Right lobe of liver (tissue), 6 donors: ENCODE results near the gene UNC13D. TPM values are rescaled to one million over a fixed set of nuclear protein-coding genes. Genes with fewer than 3 reads are reported as not detected.

ENCODE experiments used
- ATAC-seq, 4 donors: fragments of 200-7000 bp; cut with Tn5 transposase; one replicate each; pipeline ENCODE4 v1.9.1; 2020; ENCODE audit warnings: mild to moderate bottlenecking in 4 of 4, moderate library complexity in 4 of 4
- DNase-seq, 3 donors: peaks; one replicate each; pipeline ENCODE4 v3.0.0-alpha.2; 2020
- H3K27ac ChIP-seq, 3 donors: fragments of 200-600 bp; one replicate each; pipeline ENCODE4 v1.8.0; 2022
- H3K27me3 ChIP-seq, 2 donors: fragments of 200-600 bp; one replicate each; pipeline ENCODE4 v1.8.0; 2022
- H3K36me3 ChIP-seq, 4 donors: fragments of 200-600 bp; sonication (generic) in 1 of 4; one replicate each; pipeline versions ENCODE4 v1.5.1 to v1.8.0; 2017 to 2022; ENCODE audit warnings: control low read depth in 1 of 4
- H3K4me1 ChIP-seq, 4 donors: fragments of 200-600 bp; sonication (generic) in 1 of 4; one replicate each; pipeline versions ENCODE4 v1.5.1 to v1.8.0; 2017 to 2022; ENCODE audit warnings: control low read depth in 1 of 4
- H3K4me3 ChIP-seq, 3 donors: fragments of 200-600 bp; one replicate each; pipeline ENCODE4 v1.8.0; 2022
- H3K9me3 ChIP-seq, 4 donors: fragments of 200-600 bp; sonication (generic) in 1 of 4; one replicate each; pipeline versions ENCODE4 v1.5.1 to v1.8.0; 2017 to 2022; ENCODE audit warnings: control low read depth in 1 of 4
- CTCF ChIP-seq, 4 donors: fragments of 200-600 bp in 3 of 4; fragments of 450-650 bp in 1 of 4; IDR thresholded peaks; one replicate each; pipeline versions ENCODE4 v1.5.1 to v1.8.0; 2016 to 2022; ENCODE audit warnings: antibody characterized with exemption in 4 of 4, mild to moderate bottlenecking in 2 of 4
- POLR2A ChIP-seq: fragments of 450-650 bp; IDR thresholded peaks from one replicate; pipeline ENCODE4 v1.6.1; 2017; ENCODE audit warnings: antibody characterized with exemption, mild to moderate bottlenecking
- WGBS: methylation state at CpG from one replicate; pipeline ENCODE4 v1.1.6; 2018; ENCODE audit warnings: low coverage, low lambda C conversion rate; ENCODE audit not compliant: insufficient coverage; ENCODE audit errors: missing lambda C conversion rate; 5-methylcytosine and 5-hydroxymethylcytosine counted together
- intact Hi-C, 2 donors: fragments of 100-400 bp; cut with DNase I; formaldehyde crosslinking; loops; one replicate each; pipeline versions ENCODE4 v1.11.2 to v1.14.1; 2022
- total RNA-seq, 6 experiments: library from RNA; depleted of rRNA in 2 of 6; stranded (reverse); fragments of >200 nt in 2 of 6; fragmentation: NEBNext Ultra II Directional in 3 of 6; extraction: Animal tissue kit (Norgen Biotek cat#: 25700) in 3 of 6; gene quantifications; one replicate each; pipeline versions ENCODE4 v1.1.0 to v1.2.4, GENCODE V29; 2016 to 2023
- donor health status: DM: no; HTN: yes; CAD: no.
- donor health status: DM: no; HTN: no; CAD: no.
- donor health status: DM: no; HTN: no; CAD: no.
- donor health status: DM: no; HTN: yes; CAD: no.
- donor health status: DM: no; HTN: yes; CAD: no.

Gene UNC13D
- total RNA-seq, 6 experiments from 2014 or later, result 3.4 to 12.5 (median 10.7) TPM

GRCh38 chr17:75834928-75835653 lies 9.1 kb downstream of the UNC13D start:
- Histone ChIP-seq H3K36me3 (peaks cover 0 to 28% (median 1%) of the 10 kb centered on the region in 4 donors), H3K27ac (no peak overlapping the region)
- ATAC-seq, result no peak

GRCh38 chr17:75834279-75834920 lies 9.8 kb downstream of the UNC13D start:
- no peak overlapping the region for H3K27ac ChIP-seq
- TF ChIP-seq POLR2A (no peak), CTCF (IDR thresholded peaks at IDR 0.05) (no peak)
- no peaks in the 10 kb centered on the region for H3K9me3 ChIP-seq
- no peak for DNase-seq
- H3K36me3 ChIP-seq, result peaks cover 0 to 34% (median 1%) of the 10 kb centered on the region in 4 donors
- 100% methylated on average over 1 of the region's 25 CpGs for WGBS
- no peaks in the 10 kb centered on the region for H3K4me1 ChIP-seq
- no peak overlapping the region for H3K4me3 ChIP-seq
- ATAC-seq, result no peak
- intact Hi-C loops, result no loop called here
- H3K27me3 ChIP-seq, result no peaks in the 10 kb centered on the region

More at GRCh38 chr17:75834928-75835653, 9.1 kb downstream of the UNC13D start:
- H3K4me3 ChIP-seq, result no peak overlapping the region
- 83% methylated on average over 6 of the region's 24 CpGs for WGBS
- H3K27me3 ChIP-seq, result no peaks in the 10 kb centered on the region
- H3K4me1 ChIP-seq, result no peaks in the 10 kb centered on the region
- TF ChIP-seq CTCF (IDR thresholded peaks at IDR 0.05), result no peak
- TF ChIP-seq POLR2A, result no peak
- no peak for DNase-seq
- H3K9me3 ChIP-seq, result no peaks in the 10 kb centered on the region
- intact Hi-C loops, result no loop called here

- ATAC-seq, result peak in 2 of 4 donors; percentile 5 to 7
- WGBS, result 76% methylated on average over 13 of the region's 20 CpGs
- H3K36me3 ChIP-seq, result peaks cover 0 to 37% (median 1%) of the 10 kb centered on the region in 4 donors
Observed at GRCh38 chr17:75832652-75833400, 11.4 kb downstream of the UNC13D start.

More at GRCh38 chr17:75832652-75833400, 11.4 kb downstream of the UNC13D start:
- H3K4me3 ChIP-seq, result no peak overlapping the region
- H3K27ac ChIP-seq, result peak overlapping the region in 1 of 3 donors; percentile 33
- no peaks in the 10 kb centered on the region for H3K27me3 ChIP-seq
- DNase-seq, result no peak
- no peaks in the 10 kb centered on the region for H3K9me3 ChIP-seq
- peaks cover 0 to 5% (median 0%) of the 10 kb centered on the region in 4 donors for H3K4me1 ChIP-seq
- TF ChIP-seq POLR2A, result no peak
- TF ChIP-seq CTCF (IDR thresholded peaks at IDR 0.05), result no peak
- intact Hi-C loops, result no loop called here
